Activated naive CD4-positive, alpha-beta T cell treated with Interleukin-2 at 50 U/mL for 16 hours (primary cell): ENCODE results near the gene PPCDC.
A peak's percentile ranks its signal among the peaks of the same experiment; 100 is the strongest.

ENCODE experiments used
- DNase-seq: peaks from one replicate; pipeline ENCODE4 v3.0.0-alpha.2; 2020

The PPCDC gene

GRCh38 chr15:75016431-75016830 lies 7.0 kb upstream of the PPCDC start:
- DNase-seq, result no peak

- DNase-seq, result no peak
These were observed 3.5 kb upstream of the PPCDC start for GRCh38 chr15:75019916-75020315.

GRCh38 chr15:75021341-75021740 lies 2.0 kb upstream of the PPCDC start:
- no peak for DNase-seq

GRCh38 chr15:75022783-75023180 lies 608 bp upstream of the PPCDC start:
- no peak for DNase-seq

GRCh38 chr15:75023872-75024636 lies 664 bp downstream of the PPCDC start:
- no peak for DNase-seq

GRCh38 chr15:75025107-75025506 lies 1.7 kb downstream of the PPCDC start:
- no peak for DNase-seq

GRCh38 chr15:75025548-75026260 lies 2.3 kb downstream of the PPCDC start:
- DNase-seq, result no peak

- no peak for DNase-seq
These were observed 4.2 kb downstream of the PPCDC start for GRCh38 chr15:75027551-75027950.

GRCh38 chr15:75028991-75029377 lies 5.6 kb downstream of the PPCDC start:
- no peak for DNase-seq

- peak; percentile 89 for DNase-seq
These were observed 6.1 kb downstream of the PPCDC start for GRCh38 chr15:75029378-75030022.

- DNase-seq, result no peak
These were observed 6.6 kb downstream of the PPCDC start for GRCh38 chr15:75030023-75030413.

- DNase-seq, result no peak
These were observed 7.0 kb downstream of the PPCDC start for GRCh38 chr15:75030424-75030823.

GRCh38 chr15:75031848-75032247 lies 8.5 kb downstream of the PPCDC start:
- DNase-seq, result no peak

GRCh38 chr15:75032395-75032794 lies 9.0 kb downstream of the PPCDC start:
- DNase-seq, result no peak

GRCh38 chr15:75033809-75034208 lies 10.4 kb downstream of the PPCDC start:
- no peak for DNase-seq

- DNase-seq, result no peak
These were observed 11.2 kb downstream of the PPCDC start for GRCh38 chr15:75034615-75035014.

GRCh38 chr15:75036212-75036616 lies 12.8 kb downstream of the PPCDC start:
- DNase-seq, result no peak

- DNase-seq, result no peak
These were observed 14.3 kb downstream of the PPCDC start for GRCh38 chr15:75037685-75038084.

GRCh38 chr15:75038231-75038630 lies 14.8 kb downstream of the PPCDC start:
- DNase-seq, result no peak

GRCh38 chr15:75042730-75043508 lies 19.5 kb downstream of the PPCDC start:
- peak; percentile 57 for DNase-seq

- DNase-seq, result no peak
These were observed 20.3 kb downstream of the PPCDC start for GRCh38 chr15:75043509-75044257.

- DNase-seq, result no peak
These were observed 21.0 kb downstream of the PPCDC start for GRCh38 chr15:75044258-75044878.
